NCI-H2029 treated with DMSO at 0.1 percent for 48 hours (cell line): ENCODE measurements around the gene GNG14.
"Not testable (repeated sequence)": the region's sequence is repeated elsewhere in the genome, so short reads cannot be mapped to it uniquely, and the experiment has no call there.

Experiments used
- DNase-seq: peaks from one replicate; lab custom pipeline; 2025; lab: John Stamatoyannopoulos, UW

GNG14 gene

DNA sequence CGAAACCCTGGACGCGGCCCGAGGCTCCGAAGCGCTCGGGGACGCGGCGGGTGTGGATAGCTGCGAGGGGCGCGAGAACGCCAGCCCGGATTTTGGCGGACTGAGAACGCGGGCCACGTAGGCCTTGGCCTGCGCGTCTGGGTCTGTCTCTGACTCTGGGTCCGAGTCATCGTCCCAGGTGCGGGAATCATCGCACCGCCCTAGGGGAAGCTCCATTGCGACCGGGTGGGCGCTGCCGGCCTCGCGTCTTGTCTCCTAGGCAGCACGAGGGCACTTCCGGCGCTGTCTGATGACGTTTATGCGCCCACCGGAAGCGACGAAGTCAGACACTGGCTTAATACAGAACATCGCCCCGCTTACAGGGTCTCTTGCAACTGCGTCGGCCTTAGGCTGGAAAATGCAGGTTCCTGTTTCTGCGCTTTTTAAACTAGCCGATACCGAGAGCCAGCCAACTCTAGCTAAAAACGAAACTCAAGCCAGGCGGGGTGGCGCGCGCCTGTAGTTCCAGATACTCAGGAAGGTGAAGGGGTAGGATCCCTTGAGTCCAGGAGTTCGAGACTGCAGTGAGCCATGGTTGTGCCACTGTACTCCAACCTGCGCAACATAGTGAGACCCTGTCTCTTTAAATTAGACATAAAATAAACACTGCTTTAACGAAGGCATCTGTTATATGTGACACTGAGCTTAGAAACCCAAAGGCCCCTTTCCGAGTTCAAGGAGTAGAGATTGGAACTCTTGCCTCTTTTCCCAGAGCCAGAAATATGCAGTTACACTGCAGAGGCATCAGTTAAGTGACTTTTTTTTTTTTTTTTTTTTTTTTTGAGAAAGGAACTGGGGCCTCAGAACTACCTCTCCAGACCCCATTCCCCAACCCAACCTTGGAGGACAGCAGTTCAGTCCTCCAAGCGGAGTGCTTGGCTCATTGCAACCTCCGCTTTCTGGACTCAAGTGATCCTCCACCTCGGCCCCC lies 8.9 kb downstream of the GNG14 start, which contains the start of gene FBXW9:
TSS of gene FBXW9 (minus strand) at position 266 of the 970 bp plus-strand sequence. CDS start at position 216, 50 bp downstream.
- peak; percentile 67 for DNase-seq

DNA sequence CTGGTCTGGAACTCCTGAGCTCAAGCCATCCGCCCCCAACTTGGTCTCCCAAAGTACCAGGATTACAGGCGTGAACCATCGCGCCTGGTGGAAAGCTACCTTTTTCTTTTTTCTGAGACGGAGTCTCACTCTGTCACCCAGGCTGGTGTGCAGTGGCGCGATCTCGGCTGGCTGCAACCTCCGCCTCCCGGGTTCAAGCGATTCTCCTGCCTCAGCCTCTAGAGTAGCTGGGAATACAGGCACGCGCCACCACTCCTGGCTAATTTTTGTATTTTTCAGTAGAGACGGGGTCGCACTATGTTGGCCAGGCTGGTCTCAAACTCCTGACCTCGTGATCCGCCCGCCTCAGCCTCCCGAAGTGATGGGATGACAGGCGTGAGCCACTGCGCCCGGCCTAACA lies 9.6 kb downstream of the GNG14 start:
- DNase-seq, result not testable (repeated sequence)

DNA sequence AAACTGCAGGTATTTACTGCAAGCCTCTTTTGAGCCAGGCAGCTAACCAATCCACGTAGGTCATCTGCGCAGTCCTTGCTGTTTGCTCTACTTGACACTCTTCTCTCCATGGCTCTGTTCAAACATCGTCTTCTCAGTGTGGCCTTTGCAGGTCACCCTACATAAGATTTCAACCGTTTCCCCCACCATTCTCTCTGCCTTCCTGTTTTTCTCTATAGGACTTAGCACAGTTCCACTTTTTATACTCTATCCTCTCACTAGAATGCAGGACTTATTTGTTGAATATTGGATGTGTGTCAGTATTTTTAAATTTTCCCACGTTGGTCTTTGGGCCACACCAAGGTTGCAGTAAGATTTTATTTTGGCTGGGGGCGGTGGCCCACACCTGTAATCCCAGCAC lies 10.3 kb downstream of the GNG14 start:
- DNase-seq, result no peak

DNA sequence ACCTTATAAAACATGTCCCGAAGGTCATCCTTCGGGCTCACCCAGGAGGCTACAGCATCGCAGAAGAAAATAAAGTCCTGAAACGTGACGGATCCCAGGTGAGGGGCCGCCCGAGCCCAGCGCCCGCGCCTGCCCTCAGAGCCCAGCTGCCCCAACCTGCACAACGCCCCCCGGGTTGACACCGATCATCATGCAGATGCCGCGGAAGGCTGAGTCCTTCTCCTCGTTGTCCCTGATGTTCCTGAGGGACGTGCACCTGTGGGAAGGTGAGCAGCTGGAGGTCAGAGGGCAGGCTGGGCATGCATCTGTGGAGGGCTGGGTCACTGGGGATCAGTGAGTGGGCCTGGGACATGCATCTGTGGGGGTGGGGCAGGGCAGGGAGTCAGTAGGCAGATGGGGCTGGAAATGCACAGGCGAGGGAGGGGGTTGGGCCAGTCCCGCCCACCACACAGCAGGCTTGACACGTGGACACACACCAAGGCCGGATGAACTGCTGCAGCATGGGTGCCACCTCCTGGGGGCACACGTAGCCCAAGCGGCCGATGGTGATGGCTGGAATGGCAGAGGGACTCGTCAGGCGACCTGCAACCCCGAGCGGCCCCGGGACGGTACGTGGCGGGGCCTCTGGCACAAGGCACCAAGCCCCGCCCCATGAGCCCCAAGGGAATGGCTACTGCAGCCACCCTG lies 13.9 kb downstream of the GNG14 start:
- no peak for DNase-seq

DNA sequence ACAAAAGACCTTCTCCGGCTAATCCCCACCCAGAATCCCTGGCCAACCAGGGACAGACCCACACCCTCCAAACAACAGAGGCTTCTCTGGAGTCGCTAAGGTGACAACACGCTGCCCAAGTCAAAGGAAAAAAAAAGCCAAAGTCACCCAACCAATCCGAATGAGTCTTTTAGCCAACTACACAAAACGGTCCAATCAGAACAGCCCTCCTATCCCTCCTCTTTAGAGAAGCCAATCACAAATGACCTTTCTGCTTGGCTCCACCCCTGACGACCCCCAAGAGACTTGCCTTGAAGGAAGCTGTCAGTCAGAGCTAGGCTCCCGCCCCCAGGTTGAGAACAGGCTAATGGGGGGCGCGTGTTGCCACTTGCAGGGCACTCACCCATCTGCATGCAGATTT lies 15.2 kb downstream of the GNG14 start:
- no peak for DNase-seq

DNA sequence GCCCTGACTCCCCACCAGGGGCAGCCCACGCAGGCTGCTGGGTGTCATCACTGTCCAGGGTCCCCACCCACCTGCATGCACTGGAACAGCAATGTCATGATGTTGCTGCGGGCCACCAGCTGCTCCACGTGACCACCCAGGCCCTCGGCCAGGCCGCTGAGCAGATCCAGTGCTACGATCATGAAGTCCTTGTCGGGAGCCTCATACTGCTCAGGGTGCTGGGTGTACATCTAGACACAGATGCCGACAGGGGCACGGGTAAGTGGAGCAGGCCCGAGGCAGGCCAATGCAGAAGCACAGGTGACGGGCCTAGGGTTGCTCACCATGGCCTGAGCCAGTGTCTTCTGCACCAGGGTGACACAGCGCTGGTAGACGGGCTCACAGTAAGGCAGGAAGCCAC lies 17.4 kb downstream of the GNG14 start:
- no peak for DNase-seq

DNA sequence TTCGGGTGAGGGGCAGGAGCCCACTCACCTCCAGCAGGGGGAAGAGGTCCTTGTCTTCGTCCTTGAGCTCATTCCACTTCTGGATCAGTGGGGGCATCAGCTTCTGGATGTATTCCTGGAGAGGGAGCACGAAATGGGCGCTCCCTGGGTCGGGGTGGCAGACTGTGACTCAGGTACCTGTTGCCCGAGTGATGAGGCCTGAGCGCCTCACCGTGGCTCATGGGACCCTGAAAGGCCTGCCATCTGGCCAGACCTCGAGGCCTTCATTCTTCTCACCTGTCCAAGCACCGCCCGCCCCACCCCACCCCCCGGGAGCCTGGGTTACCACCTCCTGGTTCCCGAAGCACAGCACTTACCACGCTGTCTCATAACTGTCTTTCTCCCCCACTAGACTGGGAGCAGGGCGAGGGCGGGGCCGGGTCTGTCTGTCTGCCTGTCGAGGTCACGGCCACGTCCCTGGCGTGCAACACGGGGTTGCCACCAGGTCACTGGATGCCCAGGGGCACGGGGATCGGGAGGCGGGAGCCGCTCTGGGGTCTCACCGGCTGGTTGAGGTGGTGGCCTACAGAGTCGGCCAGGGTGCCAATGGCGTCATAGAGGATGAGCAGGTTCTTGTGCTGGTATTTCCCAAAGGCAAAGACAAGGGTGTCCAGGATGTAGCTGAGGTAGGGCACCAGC lies 18.0 kb downstream of the GNG14 start:
- no peak for DNase-seq

DNA sequence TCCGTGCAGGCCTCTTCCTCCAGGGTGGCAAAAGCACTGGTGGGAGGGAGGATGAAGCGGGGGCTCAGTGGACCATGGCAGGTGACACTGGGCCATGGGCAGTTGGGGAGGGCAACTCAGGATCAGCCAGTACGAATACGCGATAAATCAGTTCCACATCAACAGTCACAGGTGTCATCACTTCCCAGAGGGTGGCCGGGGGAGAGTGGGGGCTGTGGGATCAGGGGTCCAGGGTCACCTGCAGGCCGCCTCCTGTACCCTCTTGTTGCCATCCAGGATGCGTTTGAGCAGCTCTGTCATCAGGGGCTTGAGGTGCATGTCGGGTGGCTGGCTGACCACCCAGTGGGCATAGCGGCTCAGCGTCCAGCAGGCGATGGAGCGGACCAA lies 18.5 kb downstream of the GNG14 start:
- DNase-seq, result no peak

DNA sequence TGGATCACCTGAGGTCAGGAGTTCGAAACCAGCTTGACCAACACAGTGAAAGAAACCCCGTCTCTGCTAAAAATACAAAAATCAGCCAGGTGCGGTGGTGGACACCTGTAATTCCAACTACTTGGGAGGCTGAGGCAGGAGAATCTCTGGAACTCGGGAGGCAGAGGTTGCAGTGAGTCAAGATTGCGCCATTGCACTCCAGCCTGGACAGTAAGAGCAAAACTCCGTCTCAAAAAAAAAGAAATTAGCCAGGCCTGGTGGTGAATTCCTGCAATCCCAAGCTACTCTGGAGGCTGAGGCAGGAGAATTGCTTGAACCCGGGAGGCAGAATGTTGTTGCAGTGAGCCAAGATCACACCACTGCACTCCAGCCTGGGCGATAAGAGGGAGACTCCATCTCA lies 20.8 kb downstream of the GNG14 start:
- DNase-seq, result no peak

DNA sequence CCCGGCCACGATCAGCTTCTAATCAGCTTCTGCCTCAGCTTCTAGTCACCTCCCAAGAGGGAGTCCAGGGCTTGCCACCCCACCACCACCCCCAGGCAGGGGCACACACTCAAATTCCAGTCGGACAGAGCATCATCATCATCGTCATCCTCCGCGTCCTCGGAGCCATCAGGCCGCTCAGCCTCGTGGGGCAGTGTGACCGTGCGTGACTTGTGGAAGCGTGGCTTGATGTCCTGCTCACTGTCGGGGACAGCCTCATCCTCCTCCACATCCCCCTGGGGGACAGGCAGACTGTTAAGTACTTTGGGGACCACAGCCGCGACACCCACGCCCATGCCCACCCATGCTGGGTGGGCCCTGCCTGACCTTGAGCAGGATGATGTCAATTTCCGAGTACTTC lies 23.4 kb downstream of the GNG14 start:
- DNase-seq, result no peak

DNA sequence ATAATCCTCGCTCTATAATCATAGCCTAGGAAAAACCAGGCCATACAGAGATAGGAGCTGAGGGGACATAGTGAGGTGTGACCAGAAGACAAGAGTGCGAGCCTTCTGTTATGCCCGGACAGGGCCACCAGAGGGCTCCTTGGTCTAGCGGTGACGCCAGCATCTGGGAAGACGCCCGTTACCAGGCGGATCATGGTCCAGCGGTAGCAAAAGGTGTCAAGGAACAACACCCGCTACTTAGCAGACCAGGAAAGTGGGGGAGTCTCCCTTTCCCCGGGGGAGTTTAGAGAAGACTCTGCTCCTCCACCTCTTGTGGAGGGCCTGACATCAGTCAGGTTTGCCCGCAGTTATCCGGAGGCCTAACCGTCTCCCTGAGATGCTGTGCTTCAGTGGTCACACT lies 24.3 kb downstream of the GNG14 start:
- not testable (repeated sequence) for DNase-seq

DNA sequence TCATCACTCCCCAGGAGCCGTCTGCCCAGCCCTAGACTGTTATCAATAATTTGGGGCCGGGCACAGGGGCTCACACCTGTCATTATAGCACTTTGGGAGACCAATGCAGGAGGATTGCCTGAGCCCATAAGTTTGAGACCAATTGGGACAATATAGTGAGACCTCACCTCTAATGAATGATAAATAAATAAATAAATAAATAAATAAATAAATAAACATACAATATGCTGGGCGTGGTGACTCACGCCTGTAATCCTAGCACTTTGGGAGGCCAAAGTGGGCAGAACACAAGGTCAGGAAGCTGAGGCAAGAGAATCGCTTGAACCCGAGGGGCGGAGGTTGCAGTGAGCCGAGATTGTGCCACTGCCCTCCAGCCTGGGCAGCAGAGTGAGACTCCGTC lies 25.5 kb downstream of the GNG14 start:
- DNase-seq, result not testable (repeated sequence)

DNA sequence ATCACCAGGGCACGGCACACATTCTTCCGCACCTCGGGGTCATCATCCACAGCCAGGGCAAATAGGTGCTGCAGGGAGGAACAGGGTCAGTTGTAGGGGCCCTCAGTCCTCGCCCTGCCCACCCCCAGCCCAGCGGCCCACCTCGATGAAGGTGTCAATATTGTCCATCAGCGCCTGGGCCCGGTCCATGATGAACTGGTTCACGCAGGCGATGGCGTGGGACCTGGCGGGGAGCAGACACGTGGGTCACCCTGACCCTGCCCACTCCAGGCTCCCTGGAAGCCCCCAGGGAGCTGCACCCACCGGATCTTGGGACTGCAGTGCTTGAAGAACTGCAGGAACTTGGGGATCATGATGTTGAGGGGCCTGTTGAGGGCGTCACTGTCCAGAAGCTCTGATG lies 27.3 kb downstream of the GNG14 start:
- DNase-seq, result no peak

DNA sequence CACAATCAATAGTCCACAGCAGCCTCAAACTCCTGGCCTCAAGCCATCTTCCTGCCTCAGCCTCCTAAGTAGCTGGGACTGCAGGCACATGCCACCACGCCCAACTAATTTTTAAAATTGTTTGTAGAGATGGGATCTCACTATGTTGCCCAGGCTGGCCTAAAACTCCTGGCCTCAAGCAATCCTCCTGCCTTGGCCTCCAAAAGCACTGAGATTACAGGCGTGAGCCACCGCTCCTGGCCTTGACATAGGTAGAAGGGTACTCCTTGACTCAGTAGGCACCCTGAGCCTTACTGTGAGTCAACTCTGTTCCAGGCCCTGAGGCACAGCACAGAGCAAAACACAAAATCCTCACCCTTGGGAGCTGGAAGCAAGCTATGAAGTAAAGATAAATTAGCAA lies 28.1 kb downstream of the GNG14 start:
- no peak for DNase-seq

DNA sequence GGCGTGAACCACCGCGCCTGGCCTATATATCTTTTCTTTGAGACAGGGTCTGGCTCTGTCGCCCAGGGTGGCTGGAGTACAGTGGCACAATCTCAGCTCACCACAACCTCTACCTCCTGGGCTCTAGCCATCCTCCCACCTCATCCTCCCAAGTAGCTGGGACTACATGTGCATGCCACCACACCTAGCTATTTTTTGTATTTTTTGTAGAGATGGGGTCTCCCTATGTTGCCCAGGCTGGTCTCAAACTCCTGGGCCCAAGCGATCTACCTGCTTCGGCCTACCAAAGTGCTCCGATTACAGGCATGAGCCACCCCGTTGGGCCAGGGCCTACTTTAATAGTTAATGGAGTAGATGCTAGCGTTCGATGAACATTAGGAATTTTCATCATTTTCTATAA lies 32.5 kb downstream of the GNG14 start:
- no peak for DNase-seq

DNA sequence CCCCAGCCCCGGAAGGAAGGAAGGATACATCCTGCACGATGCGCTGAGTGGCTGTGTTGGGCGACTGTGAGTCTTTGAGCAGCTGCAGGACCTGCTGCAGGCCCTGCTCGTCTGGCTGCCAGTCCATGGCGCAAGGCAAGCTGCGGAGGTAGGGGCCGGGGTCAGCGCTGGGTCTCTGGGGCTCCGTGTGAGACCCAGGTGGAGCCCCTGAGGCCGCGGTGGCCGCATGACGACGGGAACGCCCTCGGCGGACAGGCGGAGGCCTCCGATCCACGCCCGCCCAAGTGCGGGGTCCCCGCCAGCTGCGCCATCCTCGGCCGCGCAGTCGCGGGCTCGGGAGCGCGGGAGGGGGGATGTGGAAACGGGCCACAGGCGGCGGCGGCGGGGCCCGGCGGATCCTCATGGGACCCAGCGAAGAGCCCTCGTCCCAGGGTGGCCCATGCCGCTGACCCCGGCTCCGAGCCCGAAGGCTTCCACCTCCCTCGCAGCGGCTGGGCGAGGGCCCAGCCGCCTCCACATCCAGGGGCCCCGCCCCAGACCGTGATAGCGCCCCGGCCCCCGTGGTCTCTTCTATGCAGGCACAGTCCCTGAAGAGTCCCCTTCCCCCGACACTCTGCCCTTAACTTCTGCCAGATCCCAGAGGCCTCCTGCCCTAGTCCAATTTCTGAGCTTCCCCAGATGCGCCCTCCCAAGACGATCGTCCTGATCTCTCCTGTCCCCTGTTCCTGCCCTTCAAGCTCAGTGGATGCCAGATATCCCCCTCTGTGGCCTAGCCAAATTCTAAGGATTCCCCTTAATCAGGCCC lies 33.3 kb downstream of the GNG14 start:
- DNase-seq, result no peak

DNA sequence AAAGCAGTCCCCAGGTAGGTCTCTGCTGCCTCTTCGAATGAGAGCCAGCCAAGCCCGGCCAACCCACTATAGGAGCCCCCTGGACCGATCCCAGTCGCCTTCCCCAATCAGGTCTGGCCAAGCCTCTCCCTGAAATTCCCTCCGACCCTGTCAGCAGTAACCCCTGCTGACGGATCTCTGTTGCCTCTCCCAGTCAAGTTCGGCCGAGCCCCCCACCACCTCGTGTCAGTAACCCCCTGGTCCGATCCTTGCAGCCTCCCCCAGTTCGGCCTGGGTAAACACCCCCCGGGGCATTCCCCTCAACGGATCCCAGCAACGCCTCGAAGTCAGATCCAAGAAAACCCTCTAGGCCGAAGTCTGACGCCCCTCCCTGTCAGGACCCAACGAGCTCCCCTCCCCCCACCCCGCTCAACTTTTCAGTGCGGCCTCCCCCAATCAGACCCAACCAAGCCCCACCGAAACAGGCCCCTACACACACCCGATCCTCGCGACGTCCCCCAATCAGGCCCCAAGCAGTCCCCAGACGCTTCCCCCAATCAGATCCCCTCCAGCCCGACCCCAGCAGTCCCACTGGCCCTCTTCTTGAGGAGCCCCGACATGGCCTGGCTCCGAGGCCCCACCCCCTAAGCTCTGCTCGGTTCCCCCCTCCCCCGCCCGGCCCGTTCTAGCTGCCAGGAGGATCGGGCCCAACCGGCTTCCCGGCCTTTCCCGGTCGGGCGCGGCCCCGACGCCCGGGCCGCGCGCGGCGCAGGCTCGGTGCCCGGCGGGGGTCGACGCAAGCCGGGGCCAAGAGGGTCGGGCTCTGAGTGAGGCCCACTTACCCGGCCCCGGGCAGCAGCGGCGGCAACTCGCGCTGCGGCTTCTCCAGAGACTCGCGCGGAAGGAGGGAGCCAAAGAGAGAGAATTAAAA lies 34.1 kb downstream of the GNG14 start:
- DNase-seq, result no peak

DNA sequence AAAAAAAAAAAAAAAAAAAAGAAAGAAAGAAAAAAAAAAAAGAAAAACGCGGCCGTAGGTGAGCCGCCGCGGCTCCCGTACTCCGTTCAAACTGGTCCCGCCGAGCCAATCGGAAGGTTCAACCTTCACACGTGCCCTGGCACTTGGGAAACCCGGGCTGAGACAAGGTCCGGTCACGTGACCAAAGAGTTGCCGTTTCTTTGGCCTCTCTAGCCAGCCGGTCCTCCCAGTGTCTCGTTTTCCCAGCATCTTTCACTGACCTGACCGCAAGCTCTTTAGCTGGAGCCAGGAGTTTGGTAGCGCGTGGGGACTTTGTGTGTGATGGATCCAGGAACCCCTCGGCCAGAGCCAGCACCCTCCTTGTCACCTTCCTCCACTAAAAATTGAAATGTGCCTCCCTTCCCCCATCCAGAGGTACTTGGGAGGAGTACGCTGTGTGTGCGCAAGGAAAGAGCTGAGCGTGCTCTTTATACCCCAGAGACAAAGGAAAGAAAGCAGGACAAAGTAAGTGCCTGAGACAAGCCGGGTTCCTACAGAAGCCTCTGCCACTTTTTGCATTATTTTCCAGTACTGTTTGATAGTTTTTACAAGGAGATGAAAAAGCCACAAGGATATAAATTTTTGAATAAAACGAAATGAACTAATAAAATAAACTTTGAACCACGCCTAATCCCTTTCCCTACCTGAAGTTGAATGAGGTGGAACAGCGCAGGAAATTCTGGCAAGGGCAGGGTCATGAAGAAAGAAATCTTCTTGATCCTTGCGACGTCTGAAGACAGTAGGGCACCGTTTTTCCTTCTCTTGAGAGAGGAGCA lies 35.0 kb downstream of the GNG14 start:
- peak; percentile 91 for DNase-seq

DNA sequence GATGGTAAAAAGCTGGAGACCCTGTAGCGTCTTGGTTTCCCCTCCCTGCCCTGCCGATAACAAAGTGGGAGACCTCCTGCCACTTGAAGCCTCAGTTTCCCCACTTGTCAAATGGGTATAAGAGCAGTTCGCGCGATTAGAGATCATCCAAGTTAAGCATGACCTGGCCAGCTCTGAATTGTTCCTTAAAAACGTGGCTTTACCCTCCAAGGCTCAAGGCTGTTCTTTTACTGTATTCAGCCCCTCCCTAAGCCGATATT lies 35.5 kb downstream of the GNG14 start:
- DNase-seq, result no peak
